SH-SY5Y (cell line): Measurements from ENCODE around the gene TPSAB1.

Source experiments
- GATA2 ChIP-seq: IDR thresholded peaks from 2 replicates; pipeline ENCODE4 v1.6.1; 2011; ENCODE audit warnings: mild to moderate bottlenecking, low read depth, low read length
- GATA3 ChIP-seq: IDR thresholded peaks from 2 replicates; pipeline ENCODE4 v1.6.1; 2011; ENCODE audit warnings: low read depth, mild to moderate bottlenecking, low read length, moderate library complexity

DNA sequence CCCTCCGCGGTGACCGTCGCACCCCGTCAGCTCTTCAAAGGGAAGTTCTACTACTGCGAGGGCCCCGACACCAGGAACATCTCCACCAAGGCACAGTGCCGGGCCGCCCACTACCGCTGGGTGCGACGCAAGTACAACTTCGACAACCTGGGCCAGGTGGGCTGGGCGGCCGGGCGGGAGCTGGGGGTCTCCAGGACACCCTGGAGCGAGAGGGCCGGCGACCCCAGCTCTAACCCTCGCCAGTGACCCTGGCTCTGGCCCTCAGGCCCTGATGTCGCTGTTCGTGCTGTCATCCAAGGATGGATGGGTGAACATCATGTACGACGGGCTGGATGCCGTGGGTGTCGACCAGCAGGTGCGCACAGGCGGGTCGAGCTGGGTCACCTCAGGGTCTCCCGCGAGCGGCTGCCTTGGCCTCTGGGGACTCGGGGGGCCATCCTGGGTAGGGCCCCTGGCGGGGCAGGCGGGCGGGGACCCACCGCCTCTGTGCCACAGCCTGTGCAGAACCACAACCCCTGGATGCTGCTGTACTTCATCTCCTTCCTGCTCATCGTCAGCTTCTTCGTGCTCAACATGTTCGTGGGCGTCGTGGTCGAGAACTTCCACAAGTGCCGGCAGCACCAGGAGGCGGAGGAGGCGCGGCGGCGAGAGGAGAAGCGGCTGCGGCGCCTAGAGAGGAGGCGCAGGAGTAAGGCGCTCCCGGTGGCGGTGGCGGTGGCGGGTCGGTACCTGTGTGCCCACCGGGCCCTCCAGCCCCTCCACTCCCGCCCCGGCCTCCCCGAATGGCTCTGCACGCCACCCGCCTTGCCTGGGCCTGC is 28.8 kb upstream of the TPSAB1 start:
- TF ChIP-seq GATA2 (no peak), GATA3 (no peak)
